Bronchial epithelial cell (primary cell): Measurements from ENCODE around the gene MARCO. TPM values are rescaled to one million over a fixed set of nuclear protein-coding genes. Genes with fewer than 3 reads are reported as not detected.

Experiments
- total RNA-seq: library from RNA; depleted of rRNA; stranded (reverse); fragments of >200 nt; gene quantifications from 2 replicates; pipeline ENCODE4 v1.2.1, GENCODE V29; 2014

MARCO gene
- total RNA-seq, 1 donor from 2014 or later = not detected

Other genes starting within 250 kb of the MARCO start
- not detected in 2 replicates for gene EN1, start 94.5 kb upstream of the MARCO start, total RNA-seq
- gene C1QL2, start 216.6 kb downstream of the MARCO start, total RNA-seq = not detected in 2 replicates